ENCODE results near the gene TNNT2. TPM values are rescaled to one million over a fixed set of nuclear protein-coding genes. Genes with fewer than 3 reads are reported as not detected.

The TNNT2 gene
- total RNA-seq, 1 experiment from 2014 or later: 6.4 TPM

- no peaks in the 10 kb centered on the region for H3K4me1 ChIP-seq (replicated peaks; ENCODE audit: insufficient read depth)
- intact Hi-C loops (cut with micrococcal nuclease; ENCODE audit: unreplicated experiment): no loop called here
- no peaks in the 10 kb centered on the region for H3K79me2 ChIP-seq (ENCODE audit: low read depth)
- no peak overlapping the region for H3K4me3 ChIP-seq
- ChIA-PET POLR2A (ENCODE audit: unreplicated experiment) (no interaction called here), CTCF (no interaction called here)
- no peaks in the 10 kb centered on the region for H4K20me1 ChIP-seq (ENCODE audit: insufficient read depth)
- H3K4me2 ChIP-seq: no peak overlapping the region
- no peak overlapping the region for H2AFZ ChIP-seq
- peaks cover 18% of the 10 kb centered on the region for H3K27me3 ChIP-seq (ENCODE audit: insufficient read depth, low read depth)
- TF ChIP-seq EZH2 (IDR thresholded peaks at IDR 0.05; ENCODE audit: low read depth): no peak
- TF ChIP-seq CTCF (conservative IDR thresholded peaks at IDR 0.05): no peak
- H3F3A ChIP-seq (ENCODE audit: insufficient read depth, low read depth): no peaks in the 10 kb centered on the region
- BruUV-seq (replicated peaks): no TSS peak
- H3K27ac ChIP-seq: no peak overlapping the region
- H3K9me2 ChIP-seq (ENCODE audit: insufficient read depth): no peaks in the 10 kb centered on the region
- no peaks in the 10 kb centered on the region for H3K36me3 ChIP-seq (ENCODE audit: low read depth)
- H3K9me3 ChIP-seq (ENCODE audit: insufficient read depth, low read depth): no peaks in the 10 kb centered on the region
- DNase-seq: no peak
Measured at GRCh38 chr1:201411292-201411691, 33.8 kb upstream of the TNNT2 start.

- TF ChIP-seq EZH2 (IDR thresholded peaks at IDR 0.05; ENCODE audit: low read depth) (no peak), CTCF (conservative IDR thresholded peaks at IDR 0.05) (no peak)
- Histone ChIP-seq H3K4me2 (no peak overlapping the region), H3K9me2 (ENCODE audit: insufficient read depth) (no peaks in the 10 kb centered on the region), H4K20me1 (ENCODE audit: insufficient read depth) (no peaks in the 10 kb centered on the region), H3F3A (ENCODE audit: insufficient read depth, low read depth) (no peaks in the 10 kb centered on the region), H3K27me3 (ENCODE audit: insufficient read depth, low read depth) (peaks cover 9% of the 10 kb centered on the region; the same call in 1 of the 2 replicates), H2AFZ (no peak overlapping the region), H3K27ac (no peak overlapping the region), H3K4me1 (replicated peaks; ENCODE audit: insufficient read depth) (no peaks in the 10 kb centered on the region), H3K36me3 (ENCODE audit: low read depth) (no peaks in the 10 kb centered on the region), H3K9me3 (ENCODE audit: insufficient read depth, low read depth) (no peaks in the 10 kb centered on the region), H3K79me2 (ENCODE audit: low read depth) (no peaks in the 10 kb centered on the region), H3K4me3 (no peak overlapping the region)
- intact Hi-C loops (cut with micrococcal nuclease; ENCODE audit: unreplicated experiment): loop anchor here (2.0 to 5.0 kb wide), 2 partner anchors 47 to 61 kb away; no protein-coding TSS in a partner anchor
- no peak for DNase-seq
- ChIA-PET POLR2A (ENCODE audit: unreplicated experiment) (no interaction called here), CTCF (interaction anchor here (0.5 kb wide), 1 partner anchor 454 kb away, joined by 4 read pairs; no protein-coding TSS in a partner anchor)
- BruUV-seq (replicated peaks): no TSS peak
Measured at GRCh38 chr1:201409440-201409839, 32.0 kb upstream of the TNNT2 start.

GRCh38 chr1:201408834-201409200 lies 31.3 kb upstream of the TNNT2 start:
- BruUV-seq (replicated peaks): no TSS peak
- no peaks in the 10 kb centered on the region for H4K20me1 ChIP-seq (ENCODE audit: insufficient read depth)
- POLR2A ChIA-PET (ENCODE audit: unreplicated experiment): no interaction called here
- no peak overlapping the region for H3K4me2 ChIP-seq
- H3F3A ChIP-seq (ENCODE audit: insufficient read depth, low read depth): no peaks in the 10 kb centered on the region
- intact Hi-C loops (cut with micrococcal nuclease; ENCODE audit: unreplicated experiment): loop anchor here (1.0 to 5.0 kb wide), 4 partner anchors 24 to 155 kb away; no protein-coding TSS in a partner anchor
- no peak for TF ChIP-seq CTCF (conservative IDR thresholded peaks at IDR 0.05)
- TF ChIP-seq EZH2 (IDR thresholded peaks at IDR 0.05; ENCODE audit: low read depth): no peak
- H3K9me2 ChIP-seq (ENCODE audit: insufficient read depth): no peaks in the 10 kb centered on the region
- peaks cover 9% of the 10 kb centered on the region; the same call in 1 of the 2 replicates for H3K27me3 ChIP-seq (ENCODE audit: insufficient read depth, low read depth)
- no peak overlapping the region for H3K4me3 ChIP-seq
- no peak overlapping the region for H2AFZ ChIP-seq
- no peaks in the 10 kb centered on the region for H3K79me2 ChIP-seq (ENCODE audit: low read depth)
- no peaks in the 10 kb centered on the region for H3K9me3 ChIP-seq (ENCODE audit: insufficient read depth, low read depth)
- no peak for DNase-seq
- no peaks in the 10 kb centered on the region for H3K36me3 ChIP-seq (ENCODE audit: low read depth)
- CTCF ChIA-PET: interaction anchor here (0.5 to 0.6 kb wide), 3 partner anchors 27 to 453 kb away, joined by 4 to 8 read pairs (median 5); no protein-coding TSS in a partner anchor
- H3K4me1 ChIP-seq (replicated peaks; ENCODE audit: insufficient read depth): no peaks in the 10 kb centered on the region
- H3K27ac ChIP-seq: no peak overlapping the region

Data from PC-9 (cell line).